Prostate gland (tissue), 2 donors: Measurements from ENCODE around the gene FBXO44. TPM values are rescaled to one million over a fixed set of nuclear protein-coding genes. Genes with fewer than 3 reads are reported as not detected.

Experiments
- DNase-seq: peaks from one replicate; pipeline ENCODE4 v3.0.0-alpha.2; 2019; ENCODE audit warnings: low spot score
- H3K27ac ChIP-seq, 2 donors: fragments of 200-600 bp; sonication (generic); 2 replicates each; pipeline ENCODE4 v1.5.1; 2017 to 2019
- H3K27me3 ChIP-seq: fragments of 200-600 bp; sonication (generic); replicated peaks from 2 replicates; pipeline ENCODE4 v1.5.1; 2019; ENCODE audit not compliant: insufficient read depth
- H3K36me3 ChIP-seq, 2 donors: fragments of 200-600 bp; sonication (generic); 1 replicate in 1 of 2; 2 replicates in 1 of 2; pipeline versions ENCODE4 v1.5.1 to v1.8.1; 2017 to 2019
- H3K4me1 ChIP-seq: fragments of 200-600 bp; sonication (generic); replicated peaks from 2 replicates; pipeline ENCODE4 v1.5.1; 2019
- H3K4me3 ChIP-seq, 2 donors: fragments of 200-600 bp; sonication (generic); 2 replicates each; pipeline ENCODE4 v1.5.1; 2017 to 2019
- H3K9me3 ChIP-seq: fragments of 200-600 bp; sonication (generic); 2 replicates; pipeline ENCODE4 v1.5.1; 2017
- CTCF ChIP-seq, 4 experiments: fragments of 200-600 bp in 2 of 4; fragments of 450-650 bp in 2 of 4; sonication (generic) in 2 of 4; IDR thresholded peaks; 1 replicate in 3 of 4; 2 replicates in 1 of 4; pipeline ENCODE4 v1.5.1; 2016 to 2019; ENCODE audit warnings: antibody characterized with exemption in 4 of 4, mild to moderate bottlenecking in 2 of 4, moderate library complexity in 2 of 4
- POLR2A ChIP-seq: fragments of 450-650 bp; IDR thresholded peaks from one replicate; pipeline ENCODE4 v1.6.1; 2016; ENCODE audit warnings: antibody characterized with exemption, mild to moderate bottlenecking
- POLR2AphosphoS5 ChIP-seq: sonication (generic); formaldehyde crosslinking; IDR thresholded peaks from one replicate; pipeline ENCODE4 v1.6.1; 2017; ENCODE audit warnings: antibody characterized with exemption
- WGBS: methylation state at CpG from one replicate; pipeline ENCODE4 v1.1.5; 2018; 5-methylcytosine and 5-hydroxymethylcytosine counted together
- intact Hi-C: fragments of 100-400 bp; cut with DNase I; formaldehyde crosslinking; loops from one replicate; pipeline ENCODE4 v1.14.2; 2022
- total RNA-seq, 2 donors: library from RNA; depleted of rRNA; stranded (reverse); fragments of >200 nt; gene quantifications; one replicate each; pipeline ENCODE4 v1.1.0, GENCODE V29; 2016

FBXO44 gene
- total RNA-seq, 2 donors from 2014 or later, result 29.5 to 51.2 TPM

DNA sequence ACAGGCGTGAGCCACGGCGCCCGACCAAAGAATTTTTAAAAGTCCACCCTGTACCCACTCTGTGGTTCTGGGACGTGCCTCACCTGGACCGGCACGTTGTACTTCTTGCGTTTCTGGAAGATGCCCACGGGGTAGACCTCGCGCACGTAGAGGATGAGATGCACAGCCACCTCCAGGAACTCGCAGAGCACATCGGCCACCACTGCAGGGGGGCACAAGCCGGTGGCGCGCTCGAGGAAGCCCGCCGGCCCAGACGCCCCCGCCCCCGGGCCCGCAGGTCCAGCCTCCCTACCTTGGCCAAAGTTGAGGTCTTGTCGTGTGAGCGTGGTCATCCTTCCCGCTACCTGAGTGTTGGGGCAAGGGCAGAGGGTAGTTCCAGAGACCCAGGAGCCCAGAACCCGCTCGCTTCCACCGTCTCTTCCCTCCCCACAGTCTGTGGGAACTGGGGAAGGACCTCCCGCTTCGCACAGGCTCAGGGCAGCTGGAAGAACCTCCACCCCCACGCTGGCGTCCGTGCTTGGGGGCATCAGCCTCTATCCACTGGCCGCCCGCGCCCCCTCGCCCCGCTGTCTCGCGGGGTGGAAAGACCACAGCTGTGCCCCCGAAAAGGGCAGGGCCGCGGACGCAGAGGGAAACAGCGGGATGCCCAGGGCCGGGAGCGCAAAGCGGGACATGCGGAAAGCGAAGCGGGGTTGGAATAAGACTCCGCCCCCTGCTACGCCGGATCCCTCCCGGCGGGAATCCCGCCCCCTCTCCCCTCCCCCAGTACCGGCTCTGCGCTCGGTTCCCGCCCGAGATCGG, 25.8 kb downstream of the FBXO44 start:
- intact Hi-C loops, result loop anchor here (5.0 kb wide), 1 partner anchor 57 kb away; the partner anchor contains the start of gene AGTRAP
- no peak for DNase-seq
- Histone ChIP-seq H3K4me3 (peak overlapping the region; percentile 62 to 76), H3K27ac (peak overlapping the region; percentile 79 to 80), H3K9me3 (no peaks in the 10 kb centered on the region), H3K36me3 (no peaks in the 10 kb centered on the region), H3K27me3 (no peaks in the 10 kb centered on the region), H3K4me1 (peaks cover 6% of the 10 kb centered on the region)
- WGBS, result 6% methylated on average over 60 of the region's 65 CpGs
- TF ChIP-seq POLR2AphosphoS5, result no peak
- TF ChIP-seq CTCF (IDR thresholded peaks at IDR 0.05), result no peak
- no peak for TF ChIP-seq POLR2A

DNA sequence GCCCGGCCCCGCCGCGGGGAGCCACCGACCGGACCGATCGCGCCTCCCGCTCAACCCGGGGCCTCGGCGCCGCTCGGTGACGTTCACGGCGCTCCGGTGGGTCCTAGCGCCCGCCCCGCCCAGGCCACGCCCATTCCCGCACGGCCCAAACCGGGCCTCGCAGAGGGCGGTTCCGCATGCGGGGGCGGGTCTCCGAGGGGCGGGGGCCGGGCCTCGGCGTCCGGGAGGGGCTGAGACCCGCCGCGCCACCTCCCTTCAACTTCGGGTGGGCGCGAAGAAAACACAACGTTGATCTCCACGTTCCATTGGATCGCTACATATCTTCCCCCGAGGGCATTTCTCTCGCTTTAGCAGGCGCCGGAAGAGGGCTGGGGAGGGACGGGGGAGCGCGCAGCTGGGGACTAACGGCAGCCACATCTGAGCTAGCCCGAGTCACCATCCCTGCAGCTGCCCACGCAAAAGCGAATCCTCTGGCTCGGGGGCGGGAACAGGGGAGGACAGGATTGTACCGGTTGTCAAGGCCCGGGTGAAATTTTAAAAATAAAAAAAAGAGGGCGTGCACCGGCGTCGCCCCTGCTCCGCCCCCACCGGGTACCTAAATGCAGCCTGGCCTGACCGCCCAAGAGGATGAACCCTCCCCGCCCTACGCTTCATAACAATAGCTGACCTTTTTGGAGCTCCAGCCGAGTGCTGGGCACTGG, 26.5 kb downstream of the FBXO44 start, which contains the start of gene MAD2L2:
Gene MAD2L2, minus strand, starts transcription at position 78 of the 701 bp plus-strand sequence. CDS start 547 bp downstream, outside the sequence.
- TF ChIP-seq POLR2AphosphoS5, result peak; percentile 58
- TF ChIP-seq POLR2A, result peak; percentile 69
- TF ChIP-seq CTCF (IDR thresholded peaks at IDR 0.05), result peak in 3 of 4 experiments; percentile 5 to 9 (median 6)
- no peaks in the 10 kb centered on the region for H3K36me3 ChIP-seq
- no peaks in the 10 kb centered on the region for H3K9me3 ChIP-seq
- intact Hi-C loops, result loop anchor here (5.0 kb wide), 1 partner anchor 56 kb away; the partner anchor contains the start of gene AGTRAP
- peak; percentile 81 for DNase-seq
- no peaks in the 10 kb centered on the region for H3K27me3 ChIP-seq
- peak within 1 kb of the TSS; percentile 79 to 80 for H3K27ac ChIP-seq
- H3K4me1 ChIP-seq, result peaks cover 6% of the 10 kb centered on the region
- H3K4me3 ChIP-seq, result peak within 1 kb of the TSS; percentile 62 to 76
- under 1% methylated on average over 58 of the region's 71 CpGs for WGBS

DNA sequence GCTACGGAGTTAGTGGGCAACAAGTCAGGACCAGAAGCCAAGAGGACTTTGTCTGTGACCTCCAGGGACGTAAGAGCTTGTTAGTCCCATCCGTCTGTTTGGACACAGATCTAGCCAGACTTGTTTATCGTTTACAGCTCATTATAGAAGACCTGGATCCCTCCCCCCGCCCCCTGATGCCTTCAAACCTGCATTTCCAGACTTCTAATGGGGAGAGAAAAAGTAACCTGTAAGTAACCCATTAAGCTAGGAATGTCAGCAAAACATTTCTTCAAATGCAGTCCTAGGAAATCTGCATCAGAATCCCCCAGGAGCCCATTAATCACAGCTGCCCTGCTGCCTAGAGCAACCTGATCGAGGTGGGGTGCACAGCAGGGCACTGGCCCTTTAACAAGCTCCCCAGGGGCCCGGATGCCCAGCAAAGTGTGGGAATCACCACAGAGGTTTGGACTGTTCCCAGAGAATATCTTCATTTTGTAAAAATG, 27.7 kb downstream of the FBXO44 start:
- no peaks in the 10 kb centered on the region for H3K36me3 ChIP-seq
- no peak overlapping the region for H3K27ac ChIP-seq
- H3K4me3 ChIP-seq, result no peak overlapping the region
- no peaks in the 10 kb centered on the region for H3K27me3 ChIP-seq
- no peaks in the 10 kb centered on the region for H3K9me3 ChIP-seq
- no peak for DNase-seq
- intact Hi-C loops, result loop anchor here (5.0 kb wide), 1 partner anchor 55 kb away; the partner anchor contains the start of gene AGTRAP
- H3K4me1 ChIP-seq, result peaks cover 6% of the 10 kb centered on the region
- TF ChIP-seq POLR2AphosphoS5, result no peak
- no peak for TF ChIP-seq POLR2A
- TF ChIP-seq CTCF (IDR thresholded peaks at IDR 0.05), result no peak
- WGBS, result 38% methylated on average over 7 of the region's 7 CpGs

DNA sequence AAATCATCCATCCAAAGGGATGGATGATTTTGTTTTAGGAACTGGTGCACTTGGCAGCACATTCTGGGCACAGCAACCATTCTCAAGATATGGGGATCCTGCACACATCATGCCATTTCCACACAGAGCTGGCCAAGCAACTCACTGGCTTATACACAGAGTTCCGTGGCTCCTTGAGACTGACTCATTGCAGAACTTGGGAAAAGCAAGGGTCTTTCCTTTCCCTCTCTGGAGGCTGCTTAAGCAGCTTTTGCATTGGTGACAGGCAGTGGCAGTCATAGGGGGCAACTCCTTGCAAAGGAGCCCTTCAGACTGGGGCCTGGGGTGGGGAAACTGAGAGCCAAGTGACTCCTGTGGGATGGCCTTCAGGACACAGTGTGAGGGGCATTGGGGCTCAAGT, 28.1 kb downstream of the FBXO44 start:
- no peaks in the 10 kb centered on the region for H3K36me3 ChIP-seq
- intact Hi-C loops, result loop anchor here (5.0 kb wide), 1 partner anchor 55 kb away; the partner anchor contains the start of gene AGTRAP
- WGBS, result 83% methylated on average over 1 of the region's 1 CpG
- TF ChIP-seq POLR2A (no peak), CTCF (IDR thresholded peaks at IDR 0.05) (no peak), POLR2AphosphoS5 (no peak)
- H3K4me1 ChIP-seq, result peaks cover 6% of the 10 kb centered on the region
- H3K27ac ChIP-seq, result no peak overlapping the region
- no peaks in the 10 kb centered on the region for H3K27me3 ChIP-seq
- H3K9me3 ChIP-seq, result no peaks in the 10 kb centered on the region
- no peak overlapping the region for H3K4me3 ChIP-seq
- no peak for DNase-seq
